NCI-H2196 (cell line): ENCODE results near the gene PPP1R7.

Experiments
- DNase-seq: peaks from one replicate; lab custom pipeline; 2025; ENCODE audit not compliant: unreplicated experiment; lab: John Stamatoyannopoulos, UW

Gene PPP1R7

GRCh38 chr2:241139531-241140444 is 10.5 kb upstream of the PPP1R7 start:
- DNase-seq: no peak

- no peak for DNase-seq
Observed at GRCh38 chr2:241140445-241140840, 9.8 kb upstream of the PPP1R7 start.

GRCh38 chr2:241141214-241141770 is 9.0 kb upstream of the PPP1R7 start:
- no peak for DNase-seq

- no peak for DNase-seq
Observed at GRCh38 chr2:241142063-241142462, 8.2 kb upstream of the PPP1R7 start.

- no peak for DNase-seq
Observed at GRCh38 chr2:241142593-241142992, 7.7 kb upstream of the PPP1R7 start.

- no peak for DNase-seq
Observed at GRCh38 chr2:241146286-241146685, 4.0 kb upstream of the PPP1R7 start.

GRCh38 chr2:241147336-241147735 is 2.9 kb upstream of the PPP1R7 start:
- no peak for DNase-seq

- no peak for DNase-seq
Observed at GRCh38 chr2:241148239-241148638, 2.0 kb upstream of the PPP1R7 start.

- DNase-seq: peak; percentile 97
Observed at GRCh38 chr2:241148891-241149674, 1.2 kb upstream of the PPP1R7 start, which contains the start of gene PASK. Gene PASK, minus strand, starts transcription at chr2:241149472. Its CDS starts 6,440 bp downstream, at chr2:241143032.

- no peak for DNase-seq
Observed at GRCh38 chr2:241149675-241149924, 667 bp upstream of the PPP1R7 start.

- no peak for DNase-seq
Observed at GRCh38 chr2:241150660-241151530, 628 bp downstream of the PPP1R7 start.

GRCh38 chr2:241151934-241152660 is 1.8 kb downstream of the PPP1R7 start:
- no peak for DNase-seq

GRCh38 chr2:241153616-241154015 is 3.3 kb downstream of the PPP1R7 start:
- no peak for DNase-seq

- DNase-seq: no peak
Observed at GRCh38 chr2:241154915-241155314, 4.6 kb downstream of the PPP1R7 start.

- peak; percentile 20 for DNase-seq
Observed at GRCh38 chr2:241155936-241156335, 5.7 kb downstream of the PPP1R7 start.

GRCh38 chr2:241156971-241157441 is 6.7 kb downstream of the PPP1R7 start:
- peak; percentile 76 for DNase-seq

GRCh38 chr2:241157841-241158545 is 7.7 kb downstream of the PPP1R7 start:
- DNase-seq: no peak

GRCh38 chr2:241158546-241158900 is 8.3 kb downstream of the PPP1R7 start:
- no peak for DNase-seq

- DNase-seq: no peak
Observed at GRCh38 chr2:241159116-241159515, 8.8 kb downstream of the PPP1R7 start.

- DNase-seq: no peak
Observed at GRCh38 chr2:241160318-241160717, 10.1 kb downstream of the PPP1R7 start.
